Natural killer cell (primary cell): ENCODE data around the gene TRIM29. TPM values are rescaled to one million over a fixed set of nuclear protein-coding genes. Genes with fewer than 3 reads are reported as not detected.

ENCODE experiments used
- ATAC-seq, 3 donors: fragments of 150-1000 bp in 2 of 3; fragments of 200-7000 bp in 1 of 3; cut with Tn5 transposase; 1 replicate in 1 of 3; 2 replicates in 2 of 3; pipeline ENCODE4 v1.10.0; 2021; ENCODE audit warnings: mild to moderate bottlenecking in 2 of 3, moderate library complexity in 2 of 3
- DNase-seq, 2 donors: peaks; one replicate each; pipeline versions ENCODE4 v3.0.0 to v3.0.0-alpha.2; 2013 to 2021; ENCODE audit warnings: mixed read lengths in 1 of 2
- H3K27ac ChIP-seq: one replicate; pipeline ENCODE4 v1.5.1; 2013; ENCODE audit warnings: mild to moderate bottlenecking, low read length
- H3K27me3 ChIP-seq: one replicate; pipeline ENCODE4 v1.6.1; 2013; ENCODE audit warnings: low read length; ENCODE audit not compliant: control insufficient read depth, insufficient read depth
- H3K36me3 ChIP-seq: one replicate; pipeline ENCODE4 v1.6.1; 2013; ENCODE audit warnings: low read length; ENCODE audit not compliant: control insufficient read depth, insufficient read depth
- H3K4me1 ChIP-seq: one replicate; pipeline ENCODE4 v1.6.1; 2013; ENCODE audit warnings: low read length; ENCODE audit not compliant: control insufficient read depth, insufficient read depth
- H3K4me3 ChIP-seq: one replicate; pipeline ENCODE4 v1.5.1; 2013; ENCODE audit warnings: low read length
- H3K9me3 ChIP-seq: one replicate; pipeline ENCODE4 v1.6.1; 2013; ENCODE audit warnings: low read length; ENCODE audit not compliant: control insufficient read depth, insufficient read depth
- H3K27ac Mint-ChIP-seq, 2 donors: one replicate each; pipeline ENCODE4 v1.8.0; 2022; ENCODE audit warnings: mild to moderate bottlenecking in 2 of 2, mixed read lengths in 2 of 2, moderate library complexity in 1 of 2
- H3K27me3 Mint-ChIP-seq, 2 donors: one replicate each; pipeline ENCODE4 v1.8.0; 2022; ENCODE audit warnings: low read depth in 2 of 2, mixed read lengths in 2 of 2
- H3K36me3 Mint-ChIP-seq: one replicate; pipeline ENCODE4 v1.8.0; 2022; ENCODE audit warnings: mixed read lengths
- H3K4me1 Mint-ChIP-seq, 2 donors: one replicate each; pipeline ENCODE4 v1.8.0; 2022; ENCODE audit warnings: mixed read lengths in 2 of 2
- H3K4me3 Mint-ChIP-seq: one replicate; pipeline ENCODE4 v1.8.0; 2022; ENCODE audit warnings: mild to moderate bottlenecking, moderate library complexity, mixed read lengths
- H3K9me3 Mint-ChIP-seq, 2 donors: one replicate each; pipeline ENCODE4 v1.8.0; 2022; ENCODE audit warnings: mixed read lengths in 2 of 2
- CTCF ChIP-seq: fragments of 200-600 bp; IDR thresholded peaks from one replicate; pipeline ENCODE4 v1.8.0; 2022; ENCODE audit warnings: antibody characterized with exemption
- WGBS: methylation state at CpG from one replicate; pipeline ENCODE4 v1.1.7; 2013; ENCODE audit warnings: missing lambda C conversion rate; ENCODE audit not compliant: insufficient coverage; 5-methylcytosine and 5-hydroxymethylcytosine counted together
- intact Hi-C: fragments of 100-400 bp; cut with micrococcal nuclease; formaldehyde crosslinking; loops from one replicate; pipeline ENCODE4 v1.14.2; 2022
- total RNA-seq, 4 donors: library from RNA; stranded (reverse); fragments of 120-200 nt in 1 of 4; gene quantifications; one replicate each; pipeline versions ENCODE4 v1.2.3 to v1.2.4, GENCODE V29; 2013 to 2022

The TRIM29 gene
- total RNA-seq, 3 donors from 2014 or later (not counting 1 experiment from before 2014, with no cell fraction given), result not detected

- Histone ChIP-seq H3K9me3 (no peaks in the 10 kb centered on the region), H3K27ac (no peak overlapping the region), H3K27me3 (no peaks in the 10 kb centered on the region), H3K36me3 (no peaks in the 10 kb centered on the region), H3K4me3 (no peak overlapping the region), H3K4me1 (no peaks in the 10 kb centered on the region)
- H3K27me3 Mint-ChIP-seq, result peaks cover 0 to 3% of the 10 kb centered on the region in 2 donors
- ATAC-seq (no peak), DNase-seq (peak in 1 of 2 donors; percentile 4)
- no peaks in the 10 kb centered on the region for H3K9me3 Mint-ChIP-seq
- WGBS, result 91% methylated on average over 14 of the region's 14 CpGs
- no peak for TF ChIP-seq CTCF
- no peak overlapping the region for H3K27ac Mint-ChIP-seq
- H3K4me3 Mint-ChIP-seq, result no peak overlapping the region
- no peaks in the 10 kb centered on the region for H3K36me3 Mint-ChIP-seq
- intact Hi-C loops, result no loop called here
- H3K4me1 Mint-ChIP-seq, result no peaks in the 10 kb centered on the region
These were observed 3.6 kb downstream of the TRIM29 start for GRCh38 chr11:120134106-120134930.

- no peaks in the 10 kb centered on the region for H3K4me1 Mint-ChIP-seq
- H3K4me3 Mint-ChIP-seq, result no peak overlapping the region
- no peaks in the 10 kb centered on the region for H3K27me3 ChIP-seq
- intact Hi-C loops, result no loop called here
- no peak for DNase-seq
- no peak overlapping the region for H3K4me3 ChIP-seq
- no peak overlapping the region for H3K27ac ChIP-seq
- ATAC-seq, result no peak
- H3K36me3 Mint-ChIP-seq, result no peaks in the 10 kb centered on the region
- no peak for TF ChIP-seq CTCF
- H3K9me3 Mint-ChIP-seq, result no peaks in the 10 kb centered on the region
- 75% methylated on average over 11 of the region's 11 CpGs for WGBS
- H3K36me3 ChIP-seq, result no peaks in the 10 kb centered on the region
- no peaks in the 10 kb centered on the region for H3K9me3 ChIP-seq
- peaks cover 0 to 3% of the 10 kb centered on the region in 2 donors for H3K27me3 Mint-ChIP-seq
- H3K4me1 ChIP-seq, result no peaks in the 10 kb centered on the region
- H3K27ac Mint-ChIP-seq, result no peak overlapping the region
These were observed 4.5 kb downstream of the TRIM29 start for GRCh38 chr11:120133216-120134105.

DNA sequence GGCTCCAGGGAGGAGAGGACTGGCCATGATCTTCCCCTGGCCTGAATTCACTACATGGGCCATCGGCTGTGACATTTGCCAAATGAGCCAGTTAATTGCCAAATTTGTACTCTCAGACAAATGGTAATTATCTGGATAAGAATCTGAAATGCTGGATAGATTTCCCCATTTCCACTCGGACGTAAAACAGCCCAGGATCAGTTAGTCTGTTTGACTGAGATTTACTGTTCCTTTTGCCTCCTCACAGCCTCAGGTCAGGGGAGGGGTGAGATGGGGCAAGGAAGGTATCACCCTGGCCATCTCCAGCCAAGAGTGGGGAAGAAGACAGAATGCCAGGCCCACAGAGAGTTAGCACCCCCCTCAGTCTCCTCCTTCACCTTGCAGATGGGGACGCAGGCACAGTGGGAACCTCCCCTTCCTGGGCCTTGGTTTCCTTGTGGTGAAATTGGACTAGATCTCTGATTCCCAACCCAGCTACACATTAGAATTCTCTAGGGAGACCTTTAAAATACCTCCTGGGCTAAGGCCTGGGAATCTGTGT is 5.2 kb downstream of the TRIM29 start:
- no peaks in the 10 kb centered on the region for H3K36me3 Mint-ChIP-seq
- ATAC-seq (no peak), DNase-seq (no peak)
- no peaks in the 10 kb centered on the region for H3K4me1 Mint-ChIP-seq
- TF ChIP-seq CTCF, result no peak
- Histone ChIP-seq H3K4me1 (no peaks in the 10 kb centered on the region), H3K4me3 (no peak overlapping the region), H3K36me3 (no peaks in the 10 kb centered on the region), H3K9me3 (no peaks in the 10 kb centered on the region), H3K27me3 (no peaks in the 10 kb centered on the region), H3K27ac (no peak overlapping the region)
- no peak overlapping the region for H3K27ac Mint-ChIP-seq
- H3K4me3 Mint-ChIP-seq, result no peak overlapping the region
- intact Hi-C loops, result no loop called here
- 91% methylated on average over 4 of the region's 4 CpGs for WGBS
- no peaks in the 10 kb centered on the region for H3K9me3 Mint-ChIP-seq
- peaks cover 0 to 6% of the 10 kb centered on the region in 2 donors for H3K27me3 Mint-ChIP-seq
